ENCODE data around the gene ZNF275. TPM values are rescaled to one million over a fixed set of nuclear protein-coding genes. Genes with fewer than 3 reads are reported as not detected.

Gene ZNF275
- total RNA-seq, 1 experiment from 2014 or later, result 5.0 TPM

DNA sequence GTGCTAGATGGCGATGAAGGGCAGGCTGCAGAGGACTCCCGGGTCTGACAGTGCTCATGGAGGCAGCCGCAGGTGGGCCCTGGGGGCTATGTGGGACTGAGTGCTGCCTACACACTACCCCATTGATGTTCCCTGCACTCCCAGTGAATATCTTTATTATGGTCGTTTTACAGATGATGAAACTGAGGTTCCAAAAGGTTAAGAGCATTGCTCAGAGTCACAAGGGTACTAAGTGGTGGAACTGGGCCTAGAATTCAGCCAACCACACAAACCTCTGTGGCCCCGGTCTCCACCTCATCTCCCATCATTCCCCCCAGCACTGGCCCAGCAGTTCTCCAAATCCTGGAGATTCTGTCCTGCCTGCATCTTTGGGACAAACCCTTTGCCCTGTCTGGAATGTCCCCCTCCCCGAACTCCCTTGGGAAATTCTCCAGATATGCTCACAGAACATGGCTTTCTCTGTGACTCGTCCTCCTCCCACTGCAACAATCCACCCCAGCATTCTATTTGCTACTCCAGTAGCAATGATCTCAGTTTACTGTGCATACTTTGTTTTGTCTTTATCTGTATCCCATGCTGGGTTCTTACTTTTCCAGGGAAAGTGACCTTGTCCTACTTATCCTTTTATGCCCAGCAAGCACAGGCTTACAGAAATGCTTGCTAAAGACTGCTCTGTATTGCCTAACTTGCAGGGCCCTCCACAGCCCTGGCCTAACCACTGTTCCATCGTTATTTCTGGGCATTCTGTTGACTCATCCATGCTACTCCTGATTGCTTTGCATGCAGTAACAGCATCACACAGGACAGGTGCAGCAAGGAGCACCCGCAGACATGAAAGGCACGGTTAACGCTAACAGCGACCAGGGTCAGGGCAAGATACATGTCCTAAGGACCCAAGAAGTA is 26.4 kb upstream of the ZNF275 start:
- DNase-seq (ENCODE audit: low read depth, low spot score) (no peak), ATAC-seq (no peak)
- TF ChIP-seq TCF7L2 (IDR thresholded peaks at IDR 0.05; ENCODE audit: low read depth, low read length), result no peak
- TF ChIP-seq POLR2AphosphoS5 (IDR thresholded peaks at IDR 0.05; ENCODE audit: low read depth, low read length), result no peak
- TF ChIP-seq, protein P1, sequence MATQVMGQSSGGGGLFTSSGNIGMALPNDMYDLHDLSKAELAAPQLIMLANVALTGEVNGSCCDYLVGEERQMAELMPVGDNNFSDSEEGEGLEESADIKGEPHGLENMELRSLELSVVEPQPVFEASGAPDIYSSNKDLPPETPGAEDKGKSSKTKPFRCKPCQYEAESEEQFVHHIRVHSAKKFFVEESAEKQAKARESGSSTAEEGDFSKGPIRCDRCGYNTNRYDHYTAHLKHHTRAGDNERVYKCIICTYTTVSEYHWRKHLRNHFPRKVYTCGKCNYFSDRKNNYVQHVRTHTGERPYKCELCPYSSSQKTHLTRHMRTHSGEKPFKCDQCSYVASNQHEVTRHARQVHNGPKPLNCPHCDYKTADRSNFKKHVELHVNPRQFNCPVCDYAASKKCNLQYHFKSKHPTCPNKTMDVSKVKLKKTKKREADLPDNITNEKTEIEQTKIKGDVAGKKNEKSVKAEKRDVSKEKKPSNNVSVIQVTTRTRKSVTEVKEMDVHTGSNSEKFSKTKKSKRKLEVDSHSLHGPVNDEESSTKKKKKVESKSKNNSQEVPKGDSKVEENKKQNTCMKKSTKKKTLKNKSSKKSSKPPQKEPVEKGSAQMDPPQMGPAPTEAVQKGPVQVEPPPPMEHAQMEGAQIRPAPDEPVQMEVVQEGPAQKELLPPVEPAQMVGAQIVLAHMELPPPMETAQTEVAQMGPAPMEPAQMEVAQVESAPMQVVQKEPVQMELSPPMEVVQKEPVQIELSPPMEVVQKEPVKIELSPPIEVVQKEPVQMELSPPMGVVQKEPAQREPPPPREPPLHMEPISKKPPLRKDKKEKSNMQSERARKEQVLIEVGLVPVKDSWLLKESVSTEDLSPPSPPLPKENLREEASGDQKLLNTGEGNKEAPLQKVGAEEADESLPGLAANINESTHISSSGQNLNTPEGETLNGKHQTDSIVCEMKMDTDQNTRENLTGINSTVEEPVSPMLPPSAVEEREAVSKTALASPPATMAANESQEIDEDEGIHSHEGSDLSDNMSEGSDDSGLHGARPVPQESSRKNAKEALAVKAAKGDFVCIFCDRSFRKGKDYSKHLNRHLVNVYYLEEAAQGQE (IDR thresholded peaks at IDR 0.05; ENCODE audit: insufficient read depth in 1 of 2, low read depth in 2 of 2, low read length in 1 of 2), result no peak
- TF ChIP-seq CTCF (IDR thresholded peaks at IDR 0.05), result no peak
- TF ChIP-seq SIN3A (IDR thresholded peaks at IDR 0.05; ENCODE audit: borderline replicate concordance, insufficient read depth, low read depth, low read length), result no peak
- no peak overlapping the region for H3K27ac ChIP-seq (ENCODE audit: low read length)
- ChIA-PET POLR2A (no interaction called here), CTCF (no interaction called here)
- no TSS peak for BruUV-seq (replicated peaks)
- no peaks in the 10 kb centered on the region for H3K9me3 ChIP-seq (ENCODE audit: control insufficient read depth, insufficient read depth, low read depth, low read length)
- in situ Hi-C loops (cut with HindIII; ENCODE audit: low pct_unique_long_range_greater_than_20kb, low sequenced_read_pairs), result no loop called here
- intact Hi-C loops (cut with micrococcal nuclease; ENCODE audit: unreplicated experiment), result no loop called here
- H3K36me3 ChIP-seq (ENCODE audit: control insufficient read depth, insufficient read depth, low read length), result no peaks in the 10 kb centered on the region
- H3K4me3 ChIP-seq (ENCODE audit: low read depth in 2 of 2, low read length in 2 of 2), result no peak overlapping the region
- no peaks in the 10 kb centered on the region for H3K4me1 ChIP-seq (ENCODE audit: control insufficient read depth, insufficient read depth, low read length)
- H3K27me3 ChIP-seq (ENCODE audit: control insufficient read depth, insufficient read depth, low read length), result peaks cover 6% of the 10 kb centered on the region

GRCh38 chrX:153310901-153311300 is 23.1 kb upstream of the ZNF275 start:
- H3K27ac ChIP-seq (ENCODE audit: low read length), result no peak overlapping the region
- no peaks in the 10 kb centered on the region for H3K36me3 ChIP-seq (ENCODE audit: control insufficient read depth, insufficient read depth, low read length)
- intact Hi-C loops (cut with micrococcal nuclease; ENCODE audit: unreplicated experiment), result no loop called here
- H3K9me3 ChIP-seq (ENCODE audit: control insufficient read depth, insufficient read depth, low read depth, low read length), result no peaks in the 10 kb centered on the region
- ATAC-seq, result no peak
- POLR2A ChIA-PET, result no interaction called here
- no TSS peak for BruUV-seq (replicated peaks)
- in situ Hi-C loops (cut with HindIII; ENCODE audit: low pct_unique_long_range_greater_than_20kb, low sequenced_read_pairs), result no loop called here
- no peaks in the 10 kb centered on the region for H3K4me1 ChIP-seq (ENCODE audit: control insufficient read depth, insufficient read depth, low read length)
- no peaks in the 10 kb centered on the region; the same call in 1 of the 2 replicates for H3K27me3 ChIP-seq (ENCODE audit: control insufficient read depth, insufficient read depth, low read length)
- TF ChIP-seq SIN3A (IDR thresholded peaks at IDR 0.05; ENCODE audit: borderline replicate concordance, insufficient read depth, low read depth, low read length), result no peak
- CTCF ChIA-PET, result no interaction called here
- DNase-seq (ENCODE audit: low read depth, low spot score), result no peak
- H3K4me3 ChIP-seq (ENCODE audit: low read depth in 2 of 2, low read length in 2 of 2), result no peak overlapping the region

- in situ Hi-C loops (cut with HindIII; ENCODE audit: low pct_unique_long_range_greater_than_20kb, low sequenced_read_pairs), result no loop called here
- no TSS peak for BruUV-seq (replicated peaks)
These were observed 21.9 kb upstream of the ZNF275 start for GRCh38 chrX:153312041-153312440.

More at GRCh38 chrX:153312041-153312440, 21.9 kb upstream of the ZNF275 start:
- ChIA-PET CTCF (no interaction called here), POLR2A (no interaction called here)
- Histone ChIP-seq H3K27me3 (ENCODE audit: control insufficient read depth, insufficient read depth, low read length) (no peaks in the 10 kb centered on the region; the same call in 1 of the 2 replicates), H3K9me3 (ENCODE audit: control insufficient read depth, insufficient read depth, low read depth, low read length) (no peaks in the 10 kb centered on the region), H3K27ac (ENCODE audit: low read length) (no peak overlapping the region), H3K4me1 (ENCODE audit: control insufficient read depth, insufficient read depth, low read length) (no peaks in the 10 kb centered on the region), H3K36me3 (ENCODE audit: control insufficient read depth, insufficient read depth, low read length) (no peaks in the 10 kb centered on the region), H3K4me3 (ENCODE audit: low read depth in 2 of 2, low read length in 2 of 2) (no peak overlapping the region)
- DNase-seq (ENCODE audit: low read depth, low spot score) (no peak), ATAC-seq (no peak)
- intact Hi-C loops (cut with micrococcal nuclease; ENCODE audit: unreplicated experiment), result no loop called here
- TF ChIP-seq POLR2AphosphoS5 (IDR thresholded peaks at IDR 0.05; ENCODE audit: low read depth, low read length), result no peak
- no peak for TF ChIP-seq SIN3A (IDR thresholded peaks at IDR 0.05; ENCODE audit: borderline replicate concordance, insufficient read depth, low read depth, low read length)
- TF ChIP-seq, protein P1 (IDR thresholded peaks at IDR 0.05; ENCODE audit: insufficient read depth in 1 of 2, low read depth in 2 of 2, low read length in 1 of 2), result no peak
- TF ChIP-seq CTCF (IDR thresholded peaks at IDR 0.05), result no peak
- no peak for TF ChIP-seq TCF7L2 (IDR thresholded peaks at IDR 0.05; ENCODE audit: low read depth, low read length)

All from Panc1 (cell line).